HepG2 (cell line): Measurements from ENCODE around the gene CEBPE. TPM values are rescaled to one million over a fixed set of nuclear protein-coding genes. Genes with fewer than 3 reads are reported as not detected.

Source experiments
- BHLHE40 ChIP-seq: IDR thresholded peaks from 2 replicates; pipeline ENCODE4 v1.6.1; 2011; ENCODE audit warnings: low read length, improper control_type of control experiment
- KDM1A ChIP-seq: IDR thresholded peaks from 2 replicates; pipeline ENCODE4 v1.6.1; 2016; ENCODE audit warnings: missing compliant biosample characterization
- MIER3 ChIP-seq: IDR thresholded peaks from 2 replicates; pipeline ENCODE4 v1.6.1; 2016; ENCODE audit warnings: missing compliant biosample characterization, borderline replicate concordance
- TAF1 ChIP-seq: sonication (generic); formaldehyde crosslinking; IDR thresholded peaks from 2 replicates; pipeline ENCODE4 v1.4.0; 2020; ENCODE audit warnings: missing genetic modification reagents
- ZNF317 ChIP-seq: sonication (generic); formaldehyde crosslinking; IDR thresholded peaks from 2 replicates; pipeline ENCODE4 v1.5.0; 2020; ENCODE audit warnings: mild to moderate bottlenecking, missing genetic modification reagents
- polyA plus RNA-seq, 8 experiments: library from polyadenylated mRNA; depleted of rRNA in 3 of 8; stranded (reverse) in 7 of 8; unstranded in 1 of 8; fragments of >200 nt; fragmentation: Illumina TruSeq in 4 of 8; extraction: Trizol in 4 of 8; gene quantifications; 2 replicates each; pipeline versions ENCODE4 v1.2.1 to v1.2.3, GENCODE V29; 2011 to 2016; ENCODE audit warnings: low read depth in 4 of 8, missing spikeins in 1 of 8, mixed read lengths in 1 of 8; ENCODE audit not compliant: insufficient read depth in 1 of 8
- total RNA-seq, 5 experiments: library from RNA; depleted of rRNA; stranded (reverse); fragments of >200 nt; fragmentation: Illumina TruSeq; extraction: Trizol; gene quantifications; 2 replicates each; pipeline ENCODE4 v1.2.3, GENCODE V29; 2016; ENCODE audit warnings: low read depth in 1 of 5
- TF ChIP-seq, protein P1 (sequence below): sonication (generic); formaldehyde crosslinking; IDR thresholded peaks from 2 replicates; pipeline ENCODE4 v1.5.0; 2020; ENCODE audit warnings: mild to moderate bottlenecking, missing genetic modification reagents
- TF ChIP-seq, protein P2 (sequence below): sonication (generic); formaldehyde crosslinking; IDR thresholded peaks from 2 replicates; pipeline ENCODE4 v1.5.0; 2020; ENCODE audit warnings: mild to moderate bottlenecking, missing genetic modification reagents, borderline replicate concordance

CEBPE gene
- total and polyA plus RNA-seq, 2 of the 13 experiments (the other 11 are each of a cell fraction or from before 2014, with no cell fraction given) = 0.09 to 0.11 TPM

GRCh38 chr14:23125011-23125410 is 6.0 kb upstream of the CEBPE start (continued):
- TF ChIP-seq MIER3 (CRISPR knock-in tag) (no peak), TAF1 (CRISPR knock-in tag) (no peak), ZNF317 (CRISPR knock-in tag) (no peak), KDM1A (CRISPR knock-in tag) (no peak), BHLHE40 (no peak)
- TF ChIP-seq, protein P1, sequence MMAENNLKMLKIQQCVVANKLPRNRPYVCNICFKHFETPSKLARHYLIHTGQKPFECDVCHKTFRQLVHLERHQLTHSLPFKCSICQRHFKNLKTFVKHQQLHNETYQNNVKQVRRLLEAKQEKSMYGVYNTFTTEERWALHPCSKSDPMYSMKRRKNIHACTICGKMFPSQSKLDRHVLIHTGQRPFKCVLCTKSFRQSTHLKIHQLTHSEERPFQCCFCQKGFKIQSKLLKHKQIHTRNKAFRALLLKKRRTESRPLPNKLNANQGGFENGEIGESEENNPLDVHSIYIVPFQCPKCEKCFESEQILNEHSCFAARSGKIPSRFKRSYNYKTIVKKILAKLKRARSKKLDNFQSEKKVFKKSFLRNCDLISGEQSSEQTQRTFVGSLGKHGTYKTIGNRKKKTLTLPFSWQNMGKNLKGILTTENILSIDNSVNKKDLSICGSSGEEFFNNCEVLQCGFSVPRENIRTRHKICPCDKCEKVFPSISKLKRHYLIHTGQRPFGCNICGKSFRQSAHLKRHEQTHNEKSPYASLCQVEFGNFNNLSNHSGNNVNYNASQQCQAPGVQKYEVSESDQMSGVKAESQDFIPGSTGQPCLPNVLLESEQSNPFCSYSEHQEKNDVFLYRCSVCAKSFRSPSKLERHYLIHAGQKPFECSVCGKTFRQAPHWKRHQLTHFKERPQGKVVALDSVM (CRISPR knock-in tag) = no peak
- TF ChIP-seq, protein P2, sequence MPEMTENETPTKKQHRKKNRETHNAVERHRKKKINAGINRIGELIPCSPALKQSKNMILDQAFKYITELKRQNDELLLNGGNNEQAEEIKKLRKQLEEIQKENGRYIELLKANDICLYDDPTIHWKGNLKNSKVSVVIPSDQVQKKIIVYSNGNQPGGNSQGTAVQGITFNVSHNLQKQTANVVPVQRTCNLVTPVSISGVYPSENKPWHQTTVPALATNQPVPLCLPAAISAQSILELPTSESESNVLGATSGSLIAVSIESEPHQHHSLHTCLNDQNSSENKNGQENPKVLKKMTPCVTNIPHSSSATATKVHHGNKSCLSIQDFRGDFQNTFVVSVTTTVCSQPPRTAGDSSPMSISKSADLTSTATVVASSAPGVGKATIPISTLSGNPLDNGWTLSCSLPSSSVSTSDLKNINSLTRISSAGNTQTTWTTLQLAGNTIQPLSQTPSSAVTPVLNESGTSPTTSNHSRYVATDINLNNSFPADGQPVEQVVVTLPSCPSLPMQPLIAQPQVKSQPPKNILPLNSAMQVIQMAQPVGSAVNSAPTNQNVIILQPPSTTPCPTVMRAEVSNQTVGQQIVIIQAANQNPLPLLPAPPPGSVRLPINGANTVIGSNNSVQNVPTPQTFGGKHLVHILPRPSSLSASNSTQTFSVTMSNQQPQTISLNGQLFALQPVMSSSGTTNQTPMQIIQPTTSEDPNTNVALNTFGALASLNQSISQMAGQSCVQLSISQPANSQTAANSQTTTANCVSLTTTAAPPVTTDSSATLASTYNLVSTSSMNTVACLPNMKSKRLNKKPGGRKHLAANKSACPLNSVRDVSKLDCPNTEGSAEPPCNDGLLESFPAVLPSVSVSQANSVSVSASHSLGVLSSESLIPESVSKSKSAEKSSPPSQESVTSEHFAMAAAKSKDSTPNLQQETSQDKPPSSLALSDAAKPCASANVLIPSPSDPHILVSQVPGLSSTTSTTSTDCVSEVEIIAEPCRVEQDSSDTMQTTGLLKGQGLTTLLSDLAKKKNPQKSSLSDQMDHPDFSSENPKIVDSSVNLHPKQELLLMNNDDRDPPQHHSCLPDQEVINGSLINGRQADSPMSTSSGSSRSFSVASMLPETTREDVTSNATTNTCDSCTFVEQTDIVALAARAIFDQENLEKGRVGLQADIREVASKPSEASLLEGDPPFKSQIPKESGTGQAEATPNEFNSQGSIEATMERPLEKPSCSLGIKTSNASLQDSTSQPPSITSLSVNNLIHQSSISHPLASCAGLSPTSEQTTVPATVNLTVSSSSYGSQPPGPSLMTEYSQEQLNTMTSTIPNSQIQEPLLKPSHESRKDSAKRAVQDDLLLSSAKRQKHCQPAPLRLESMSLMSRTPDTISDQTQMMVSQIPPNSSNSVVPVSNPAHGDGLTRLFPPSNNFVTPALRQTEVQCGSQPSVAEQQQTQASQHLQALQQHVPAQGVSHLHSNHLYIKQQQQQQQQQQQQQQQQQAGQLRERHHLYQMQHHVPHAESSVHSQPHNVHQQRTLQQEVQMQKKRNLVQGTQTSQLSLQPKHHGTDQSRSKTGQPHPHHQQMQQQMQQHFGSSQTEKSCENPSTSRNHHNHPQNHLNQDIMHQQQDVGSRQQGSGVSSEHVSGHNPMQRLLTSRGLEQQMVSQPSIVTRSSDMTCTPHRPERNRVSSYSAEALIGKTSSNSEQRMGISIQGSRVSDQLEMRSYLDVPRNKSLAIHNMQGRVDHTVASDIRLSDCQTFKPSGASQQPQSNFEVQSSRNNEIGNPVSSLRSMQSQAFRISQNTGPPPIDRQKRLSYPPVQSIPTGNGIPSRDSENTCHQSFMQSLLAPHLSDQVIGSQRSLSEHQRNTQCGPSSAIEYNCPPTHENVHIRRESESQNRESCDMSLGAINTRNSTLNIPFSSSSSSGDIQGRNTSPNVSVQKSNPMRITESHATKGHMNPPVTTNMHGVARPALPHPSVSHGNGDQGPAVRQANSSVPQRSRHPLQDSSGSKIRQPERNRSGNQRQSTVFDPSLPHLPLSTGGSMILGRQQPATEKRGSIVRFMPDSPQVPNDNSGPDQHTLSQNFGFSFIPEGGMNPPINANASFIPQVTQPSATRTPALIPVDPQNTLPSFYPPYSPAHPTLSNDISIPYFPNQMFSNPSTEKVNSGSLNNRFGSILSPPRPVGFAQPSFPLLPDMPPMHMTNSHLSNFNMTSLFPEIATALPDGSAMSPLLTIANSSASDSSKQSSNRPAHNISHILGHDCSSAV = no peak
